Activated B cell treated with CpG ODN at 0.5 μM for 24 hours (primary cell): ENCODE data around the gene PHACTR3. TPM values are rescaled to one million over a fixed set of nuclear protein-coding genes. Genes with fewer than 3 reads are reported as not detected.

ENCODE experiments used
- ATAC-seq: fragments of 200-7000 bp; cut with Tn5 transposase; one replicate; pipeline ENCODE4 v1.10.0; 2021; ENCODE audit warnings: low read depth, mild to moderate bottlenecking, moderate library complexity
- CTCF ChIA-PET: fragments of 350-600 bp; sonication (Branson Sonifier 250); formaldehyde crosslinking; loops from one replicate; lab custom pipeline; 2021; ENCODE audit warnings: antibody characterized with exemption; lab: Charles Lee
- POLR2A ChIA-PET: fragments of 350-600 bp; sonication (Branson Sonifier 250); formaldehyde crosslinking; loops from one replicate; lab custom pipeline; 2021; ENCODE audit warnings: antibody characterized with exemption; lab: Charles Lee
- DNase-seq: peaks from one replicate; pipeline ENCODE4 v3.0.0; 2022
- H3K27ac Mint-ChIP-seq: one replicate; pipeline ENCODE4 v1.8.0; 2020; ENCODE audit warnings: mixed read lengths
- H3K27me3 Mint-ChIP-seq: one replicate; pipeline ENCODE4 v1.8.0; 2021; ENCODE audit warnings: mixed read lengths
- H3K36me3 Mint-ChIP-seq: one replicate; pipeline ENCODE4 v1.8.0; 2021; ENCODE audit warnings: low read depth, mixed read lengths
- H3K4me1 Mint-ChIP-seq: one replicate; pipeline ENCODE4 v1.8.0; 2021; ENCODE audit warnings: mixed read lengths
- H3K4me3 Mint-ChIP-seq: one replicate; pipeline ENCODE4 v1.8.0; 2020; ENCODE audit warnings: mild to moderate bottlenecking, mixed read lengths
- H3K9me3 Mint-ChIP-seq: one replicate; pipeline ENCODE4 v1.8.0; 2020; ENCODE audit warnings: mixed read lengths
- intact Hi-C: fragments of 100-400 bp; cut with micrococcal nuclease; formaldehyde crosslinking; loops from one replicate; pipeline ENCODE4 v1.15.1; 2024
- total RNA-seq: library from RNA; stranded (reverse); gene quantifications from 2 replicates; pipeline ENCODE4 v1.2.3, GENCODE V29; 2022
- TF ChIP-seq, protein P1 (sequence below): fragments of 200-600 bp; IDR thresholded peaks from one replicate; pipeline ENCODE4 v1.8.0; 2022; ENCODE audit warnings: antibody characterized with exemption, mild to moderate bottlenecking

PHACTR3 gene
- total RNA-seq, 1 donor from 2014 or later = not detected

DNA sequence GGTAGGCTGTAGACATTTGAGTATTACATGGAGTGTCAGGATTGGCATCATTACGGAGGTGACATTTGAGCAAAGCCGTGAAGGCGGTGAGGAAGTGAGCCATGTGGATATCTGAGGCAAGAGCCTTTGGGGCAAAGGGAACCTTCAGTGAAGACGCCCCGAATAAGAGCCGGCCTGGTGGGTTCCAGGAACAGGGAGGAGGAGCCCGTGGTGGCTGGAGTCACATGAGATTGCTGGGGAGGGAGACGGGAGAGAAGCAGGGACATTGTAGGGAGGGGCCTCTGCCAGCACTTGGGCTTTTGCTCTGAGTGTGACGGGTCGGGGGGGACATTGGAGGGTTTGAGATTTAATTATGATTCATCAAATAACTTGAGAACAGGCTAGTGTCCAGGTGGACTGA is 78.3 kb downstream of the PHACTR3 start:
- H3K36me3 Mint-ChIP-seq = no peaks in the 10 kb centered on the region
- intact Hi-C loops = no loop called here
- H3K27me3 Mint-ChIP-seq = peaks cover 3% of the 10 kb centered on the region
- H3K4me1 Mint-ChIP-seq = no peaks in the 10 kb centered on the region
- H3K27ac Mint-ChIP-seq = no peak overlapping the region
- no peak for DNase-seq
- TF ChIP-seq, protein P1, sequence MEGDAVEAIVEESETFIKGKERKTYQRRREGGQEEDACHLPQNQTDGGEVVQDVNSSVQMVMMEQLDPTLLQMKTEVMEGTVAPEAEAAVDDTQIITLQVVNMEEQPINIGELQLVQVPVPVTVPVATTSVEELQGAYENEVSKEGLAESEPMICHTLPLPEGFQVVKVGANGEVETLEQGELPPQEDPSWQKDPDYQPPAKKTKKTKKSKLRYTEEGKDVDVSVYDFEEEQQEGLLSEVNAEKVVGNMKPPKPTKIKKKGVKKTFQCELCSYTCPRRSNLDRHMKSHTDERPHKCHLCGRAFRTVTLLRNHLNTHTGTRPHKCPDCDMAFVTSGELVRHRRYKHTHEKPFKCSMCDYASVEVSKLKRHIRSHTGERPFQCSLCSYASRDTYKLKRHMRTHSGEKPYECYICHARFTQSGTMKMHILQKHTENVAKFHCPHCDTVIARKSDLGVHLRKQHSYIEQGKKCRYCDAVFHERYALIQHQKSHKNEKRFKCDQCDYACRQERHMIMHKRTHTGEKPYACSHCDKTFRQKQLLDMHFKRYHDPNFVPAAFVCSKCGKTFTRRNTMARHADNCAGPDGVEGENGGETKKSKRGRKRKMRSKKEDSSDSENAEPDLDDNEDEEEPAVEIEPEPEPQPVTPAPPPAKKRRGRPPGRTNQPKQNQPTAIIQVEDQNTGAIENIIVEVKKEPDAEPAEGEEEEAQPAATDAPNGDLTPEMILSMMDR = no peak
- ChIA-PET POLR2A (no interaction called here), CTCF (no interaction called here)
- H3K9me3 Mint-ChIP-seq = no peaks in the 10 kb centered on the region
- no peak for ATAC-seq
- H3K4me3 Mint-ChIP-seq = no peak overlapping the region

DNA sequence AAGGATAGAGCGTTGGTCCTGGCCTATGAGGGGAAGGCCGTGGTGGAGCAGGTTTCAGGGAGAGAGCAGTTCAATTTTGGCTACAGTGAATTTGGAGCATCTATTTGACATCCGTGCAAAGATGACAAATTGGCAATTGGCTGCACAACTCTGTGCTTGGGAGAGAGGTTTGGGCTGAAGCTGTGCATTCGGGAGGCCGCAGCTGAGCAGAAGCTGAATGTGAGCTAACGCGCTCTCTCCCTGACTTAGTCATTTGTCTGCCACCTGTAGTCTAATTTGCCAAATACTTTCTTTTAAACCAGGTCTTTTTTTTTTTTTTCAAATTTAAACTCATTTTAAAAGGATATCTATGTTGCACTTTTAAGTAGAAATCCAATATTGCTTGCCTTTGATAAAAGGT is 78.8 kb downstream of the PHACTR3 start:
- DNase-seq (no peak), ATAC-seq (no peak)
- no peaks in the 10 kb centered on the region for H3K9me3 Mint-ChIP-seq
- ChIA-PET CTCF (no interaction called here), POLR2A (no interaction called here)
- intact Hi-C loops = no loop called here
- TF ChIP-seq, protein P1 = no peak
- no peaks in the 10 kb centered on the region for H3K36me3 Mint-ChIP-seq
- no peaks in the 10 kb centered on the region for H3K27me3 Mint-ChIP-seq
- H3K4me1 Mint-ChIP-seq = no peaks in the 10 kb centered on the region
- no peak overlapping the region for H3K27ac Mint-ChIP-seq
- H3K4me3 Mint-ChIP-seq = no peak overlapping the region

DNA sequence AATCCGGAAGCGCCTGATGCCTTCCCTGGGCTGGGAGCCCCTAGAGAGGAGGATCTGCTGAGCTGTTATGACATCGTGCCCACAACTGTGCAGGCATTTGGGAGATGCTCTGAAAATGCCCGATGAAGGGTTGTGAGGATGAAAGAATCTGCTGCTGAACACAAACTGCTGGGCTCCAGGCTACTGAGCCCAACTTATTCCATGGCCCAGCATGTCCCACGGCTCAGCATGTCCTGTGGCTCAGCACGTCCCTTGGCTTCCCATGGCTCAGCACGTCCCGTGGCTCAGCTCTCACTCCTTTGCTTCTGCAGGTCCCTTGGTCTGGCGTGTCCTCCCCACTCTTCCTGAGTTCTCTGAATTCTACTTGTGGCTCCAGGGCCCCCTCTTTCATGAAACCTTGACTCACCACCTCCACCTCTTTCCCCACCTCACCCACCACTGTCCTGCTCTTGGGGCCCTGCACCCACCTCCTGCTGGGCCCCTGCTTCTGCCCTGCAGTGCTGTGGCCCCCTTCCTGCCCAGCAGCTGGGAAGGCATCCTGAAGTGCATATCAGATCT is 80.4 kb downstream of the PHACTR3 start:
- DNase-seq (no peak), ATAC-seq (no peak)
- no peaks in the 10 kb centered on the region for H3K9me3 Mint-ChIP-seq
- ChIA-PET CTCF (no interaction called here), POLR2A (no interaction called here)
- intact Hi-C loops = no loop called here
- no peaks in the 10 kb centered on the region for H3K36me3 Mint-ChIP-seq
- H3K27me3 Mint-ChIP-seq = no peaks in the 10 kb centered on the region
- H3K4me3 Mint-ChIP-seq = no peak overlapping the region
- no peak overlapping the region for H3K27ac Mint-ChIP-seq
- H3K4me1 Mint-ChIP-seq = no peaks in the 10 kb centered on the region
- TF ChIP-seq, protein P1 = no peak

DNA sequence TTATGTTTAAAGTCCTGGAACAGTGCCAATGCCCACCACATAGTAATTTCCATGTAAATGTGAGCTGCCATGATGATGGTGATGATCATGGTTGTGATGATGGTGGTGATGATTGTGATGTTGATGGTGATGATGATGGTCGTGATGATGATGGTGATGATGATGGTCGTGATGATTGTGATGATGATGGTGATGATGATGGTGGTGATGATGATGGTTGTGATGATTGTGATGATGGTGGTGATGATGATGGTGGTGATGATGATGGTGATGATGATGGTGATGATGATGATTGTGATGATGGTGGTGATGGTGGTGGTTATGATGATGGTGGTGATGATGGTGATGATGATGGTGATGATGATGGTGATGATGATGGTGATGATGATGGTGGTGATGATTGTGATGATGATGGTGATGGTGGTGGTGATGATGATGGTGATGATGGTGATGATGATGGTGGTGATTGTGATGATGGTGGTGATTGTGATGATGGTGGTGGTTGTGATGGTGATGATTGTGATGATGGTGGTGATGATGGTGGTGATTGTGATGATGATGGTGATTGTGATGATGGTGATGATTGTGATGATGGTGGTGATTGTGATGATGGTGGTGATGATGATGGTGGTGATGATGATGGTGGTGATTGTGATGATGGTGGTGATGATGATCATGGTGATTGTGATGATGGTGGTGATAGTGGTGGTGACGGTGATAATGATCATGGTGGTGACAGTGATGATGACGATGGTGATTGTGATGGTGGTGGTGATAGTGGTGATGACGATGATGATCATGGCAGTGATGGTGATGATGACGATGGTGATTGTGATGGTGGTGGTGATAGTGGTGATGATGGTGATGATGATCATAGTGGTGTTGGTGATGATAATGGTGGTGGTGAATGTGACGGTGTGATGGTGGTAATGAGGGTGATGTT is 82.3 kb downstream of the PHACTR3 start:
- Mint-ChIP-seq H3K4me3 (no peak overlapping the region), H3K27me3 (peaks cover 2% of the 10 kb centered on the region), H3K36me3 (no peaks in the 10 kb centered on the region), H3K4me1 (no peaks in the 10 kb centered on the region), H3K9me3 (no peaks in the 10 kb centered on the region), H3K27ac (no peak overlapping the region)
- ChIA-PET POLR2A (no interaction called here), CTCF (no interaction called here)
- TF ChIP-seq, protein P1 = no peak
- intact Hi-C loops = no loop called here
- DNase-seq (no peak), ATAC-seq (no peak)

DNA sequence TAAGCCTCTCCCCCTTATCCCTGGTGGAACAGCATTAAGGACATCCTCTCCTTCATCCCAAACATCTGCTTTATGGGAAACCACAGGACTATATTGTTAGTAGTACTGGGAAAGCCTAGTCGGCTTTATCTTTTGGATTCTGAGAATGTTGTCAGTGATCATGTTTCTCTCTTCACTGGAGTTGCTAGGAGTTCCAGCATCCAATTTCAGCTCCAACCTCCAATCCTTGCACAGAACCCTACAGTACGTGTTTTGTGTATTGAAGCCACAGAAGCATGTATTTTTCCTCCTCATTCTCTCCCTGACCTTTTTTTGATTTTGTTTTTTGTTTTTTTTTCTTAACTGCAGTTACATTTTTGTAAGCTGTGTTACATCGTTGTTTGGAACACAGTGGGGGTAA is 84.0 kb downstream of the PHACTR3 start:
- no peaks in the 10 kb centered on the region for H3K4me1 Mint-ChIP-seq
- H3K9me3 Mint-ChIP-seq = no peaks in the 10 kb centered on the region
- TF ChIP-seq, protein P1 = no peak
- no peak for ATAC-seq
- ChIA-PET POLR2A (no interaction called here), CTCF (no interaction called here)
- peaks cover 5% of the 10 kb centered on the region for H3K27me3 Mint-ChIP-seq
- H3K36me3 Mint-ChIP-seq = no peaks in the 10 kb centered on the region
- intact Hi-C loops = no loop called here
- H3K27ac Mint-ChIP-seq = no peak overlapping the region
- H3K4me3 Mint-ChIP-seq = no peak overlapping the region
- no peak for DNase-seq
